H1 (cell line): ENCODE results near the gene ADGRF1. TPM values are rescaled to one million over a fixed set of nuclear protein-coding genes. Genes with fewer than 3 reads are reported as not detected.

Experiments used
- CTCF ChIA-PET: fragments of 300-600 bp; sonication (Branson Sonifier 250); formaldehyde crosslinking; loops from one replicate; lab custom pipeline; 2021; ENCODE audit not compliant: partially characterized antibody; lab: Charles Lee
- POLR2A ChIA-PET: fragments of 300-600 bp; sonication (Branson Sonifier 250); formaldehyde crosslinking; loops from one replicate; lab custom pipeline; 2021; ENCODE audit warnings: inconsistent platforms; ENCODE audit not compliant: partially characterized antibody; lab: Charles Lee
- DNase-seq, 2 experiments: peaks; one replicate each; pipeline versions ENCODE4 v3.0.0 to v3.0.0-alpha.2; 2010 to 2022; ENCODE audit warnings: low spot score in 2 of 2, low read depth in 1 of 2, mixed read lengths in 1 of 2
- FAIRE-seq: peaks from 2 replicates; lab custom pipeline; 2011; peaks lifted over from hg19 to GRCh38; lab: Jason Lieb, UNC
- H2AFZ ChIP-seq: 2 replicates; pipeline ENCODE4 v1.8.1; 2012; ENCODE audit warnings: low read length, inconsistent platforms
- H2AK5ac ChIP-seq: 2 replicates; pipeline ENCODE4 v1.6.1; 2013; ENCODE audit warnings: low read depth, low read length
- H2BK120ac ChIP-seq: replicated peaks from 2 replicates; pipeline ENCODE3; 2013; ENCODE audit warnings: low read depth, low read length, inconsistent platforms
- H2BK12ac ChIP-seq: 2 replicates; pipeline ENCODE4 v1.6.1; 2013; ENCODE audit warnings: low read depth, low read length
- H2BK15ac ChIP-seq: 2 replicates; pipeline ENCODE4 v1.6.1; 2013; ENCODE audit warnings: low read length
- H2BK20ac ChIP-seq: 2 replicates; pipeline ENCODE4 v1.6.1; 2013; ENCODE audit warnings: low read length
- H2BK5ac ChIP-seq: 2 replicates; pipeline ENCODE4 v1.6.1; 2013; ENCODE audit warnings: low read depth, low read length
- H3K14ac ChIP-seq: 2 replicates; pipeline ENCODE4 v1.6.1; 2013; ENCODE audit warnings: inconsistent platforms; ENCODE audit not compliant: insufficient read length
- H3K18ac ChIP-seq: 2 replicates; pipeline ENCODE4 v1.6.1; 2013; ENCODE audit warnings: low read length; ENCODE audit errors: extremely low read depth
- H3K23ac ChIP-seq: 2 replicates; pipeline ENCODE4 v1.6.1; 2013; ENCODE audit warnings: inconsistent platforms; ENCODE audit not compliant: insufficient read length
- H3K23me2 ChIP-seq: 2 replicates; pipeline ENCODE4 v1.6.1; 2013; ENCODE audit warnings: low read depth, low read length
- H3K27ac ChIP-seq: 2 replicates; pipeline ENCODE4 v1.6.1; 2011; ENCODE audit warnings: low read depth, low read length, inconsistent platforms
- H3K27me3 ChIP-seq, 4 experiments: replicated peaks in 1 of 4; 1 replicate in 1 of 4; 2 replicates in 3 of 4; pipeline versions ENCODE4 v1.6.1 to v1.8.1; 2011 to 2013; ENCODE audit warnings: low read length in 3 of 4, mild to moderate bottlenecking in 3 of 4, inconsistent platforms in 2 of 4, mixed read lengths in 2 of 4, moderate library complexity in 1 of 4; ENCODE audit not compliant: control insufficient read depth in 3 of 4, insufficient read depth in 3 of 4; ENCODE audit errors: extremely low read depth in 1 of 4
- H3K36me3 ChIP-seq, 4 experiments: 2 replicates each; pipeline versions ENCODE4 v1.6.1 to v1.8.1; 2011 to 2013; ENCODE audit warnings: mild to moderate bottlenecking in 4 of 4, low read length in 3 of 4, moderate library complexity in 2 of 4, control low read depth in 1 of 4, inconsistent platforms in 1 of 4; ENCODE audit not compliant: insufficient read depth in 4 of 4, control insufficient read depth in 2 of 4
- H3K4ac ChIP-seq: replicated peaks from 2 replicates; pipeline ENCODE3; 2013; ENCODE audit warnings: low read length, low read depth, mixed read lengths, inconsistent platforms; ENCODE audit not compliant: insufficient read length
- H3K4me1 ChIP-seq, 4 experiments: replicated peaks in 1 of 4; 1 replicate in 1 of 4; 2 replicates in 3 of 4; pipeline versions ENCODE4 v1.6.1 to v1.8.1; 2011 to 2013; ENCODE audit warnings: low read length in 3 of 4, inconsistent platforms in 2 of 4, mixed read lengths in 1 of 4; ENCODE audit not compliant: insufficient read depth in 4 of 4, control insufficient read depth in 3 of 4
- H3K4me2 ChIP-seq, 2 experiments: 2 replicates each; pipeline versions ENCODE4 v1.6.1 to v1.8.1; 2011 to 2013; ENCODE audit warnings: low read depth in 2 of 2, low read length in 2 of 2, control low read depth in 1 of 2, inconsistent platforms in 1 of 2, mild to moderate bottlenecking in 1 of 2; ENCODE audit not compliant: insufficient read depth in 1 of 2
- H3K4me3 ChIP-seq, 4 experiments: fragments of 200-600, 300-600 bp in 1 of 4; sonication (generic), shearing (Covaris generic), sonication (Bioruptor Twin) in 1 of 4; 2 replicates each; pipeline versions ENCODE4 v1.5.1 to v1.8.1; 2011 to 2016; ENCODE audit warnings: low read length in 4 of 4, low read depth in 3 of 4, control low read depth in 2 of 4, inconsistent platforms in 2 of 4, mild to moderate bottlenecking in 2 of 4, mixed read lengths in 1 of 4, moderate library complexity in 1 of 4; ENCODE audit not compliant: insufficient read depth in 2 of 4; ENCODE audit errors: extremely low read depth in 1 of 4
- H3K56ac ChIP-seq: replicated peaks from 2 replicates; pipeline ENCODE3; 2013; ENCODE audit warnings: low read depth, mild to moderate bottlenecking, mixed read lengths, low read length, inconsistent platforms; ENCODE audit not compliant: insufficient read length
- H3K79me1 ChIP-seq: 2 replicates; pipeline ENCODE4 v1.6.1; 2013; ENCODE audit warnings: low read depth, low read length, control low read depth
- H3K79me2 ChIP-seq, 2 experiments: 2 replicates each; pipeline versions ENCODE4 v1.6.1 to v1.8.1; 2012 to 2013; ENCODE audit warnings: low read length in 2 of 2, mild to moderate bottlenecking in 2 of 2, inconsistent platforms in 1 of 2; ENCODE audit not compliant: insufficient read depth in 2 of 2, control insufficient read depth in 1 of 2
- H3K9ac ChIP-seq, 4 experiments: replicated peaks in 1 of 4; 1 replicate in 1 of 4; 2 replicates in 3 of 4; pipeline versions ENCODE4 v1.6.1 to v1.8.1; 2011 to 2013; ENCODE audit warnings: low read depth in 3 of 4, low read length in 3 of 4, control low read depth in 2 of 4, mild to moderate bottlenecking in 2 of 4, moderate library complexity in 2 of 4, inconsistent platforms in 1 of 4; ENCODE audit errors: extremely low read depth in 1 of 4
- H3K9me3 ChIP-seq, 2 experiments: 2 replicates each; pipeline versions ENCODE4 v1.6.1 to v1.8.1; 2012 to 2013; ENCODE audit warnings: mild to moderate bottlenecking in 2 of 2, moderate library complexity in 2 of 2, control low read depth in 1 of 2, inconsistent platforms in 1 of 2, low read depth in 1 of 2, low read length in 1 of 2, mixed read lengths in 1 of 2; ENCODE audit not compliant: insufficient read depth in 2 of 2
- H4K20me1 ChIP-seq, 2 experiments: replicated peaks in 1 of 2; 2 replicates each; pipeline versions ENCODE3 to v1.8.1; 2011 to 2013; ENCODE audit warnings: inconsistent platforms in 2 of 2, low read length in 2 of 2, mild to moderate bottlenecking in 1 of 2; ENCODE audit not compliant: insufficient read depth in 2 of 2, control insufficient read depth in 1 of 2
- H4K5ac ChIP-seq: 2 replicates; pipeline ENCODE4 v1.6.1; 2013; ENCODE audit warnings: low read length, low read depth, mixed read lengths, inconsistent platforms; ENCODE audit not compliant: insufficient read length
- H4K8ac ChIP-seq: 2 replicates; pipeline ENCODE4 v1.8.0; 2013; ENCODE audit warnings: mild to moderate bottlenecking, moderate library complexity, low read length, inconsistent platforms; ENCODE audit not compliant: insufficient read depth; ENCODE audit errors: extremely low read depth
- H4K91ac ChIP-seq: replicated peaks from 2 replicates; pipeline ENCODE3; 2013; ENCODE audit warnings: low read length, mixed read lengths, inconsistent platforms; ENCODE audit not compliant: insufficient read length
- BCL11A ChIP-seq, 2 experiments: IDR thresholded peaks; one replicate each; pipeline ENCODE4 v1.6.1; 2011; ENCODE audit warnings: low read depth in 2 of 2, low read length in 2 of 2, mild to moderate bottlenecking in 2 of 2
- FOSL1 ChIP-seq: IDR thresholded peaks from 2 replicates; pipeline ENCODE4 v1.6.1; 2011; ENCODE audit warnings: mild to moderate bottlenecking, low read depth, low read length, moderate library complexity; ENCODE audit not compliant: insufficient read depth
- GTF2F1 ChIP-seq: IDR thresholded peaks from 2 replicates; pipeline ENCODE4 v1.6.1; 2012; ENCODE audit warnings: low read depth, low read length, improper control_type of control experiment, borderline replicate concordance
- HDAC2 ChIP-seq, 2 experiments: fragments of 300-600 bp in 1 of 2; sonication (generic) in 1 of 2; IDR thresholded peaks; 2 replicates each; pipeline ENCODE4 v1.6.1; 2011 to 2012; ENCODE audit warnings: low read depth in 2 of 2, low read length in 2 of 2, mild to moderate bottlenecking in 2 of 2, moderate library complexity in 2 of 2, borderline replicate concordance in 1 of 2, inconsistent platforms in 1 of 2
- KDM4A ChIP-seq: IDR thresholded peaks from one replicate; pipeline ENCODE4 v1.7.1; 2012; ENCODE audit warnings: low read depth, mild to moderate bottlenecking, moderate library complexity, low read length, inconsistent platforms; ENCODE audit not compliant: severe bottlenecking
- KDM5A ChIP-seq: fragments of 200-600 bp; IDR thresholded peaks from 2 replicates; pipeline ENCODE4 v1.7.1; 2012; ENCODE audit warnings: mild to moderate bottlenecking, low read length, inconsistent platforms, mixed read lengths
- PHF8 ChIP-seq: fragments of 200-600 bp; sonication (generic); conservative IDR thresholded peaks from 2 replicates; pipeline ENCODE4 v1.7.1; 2012; ENCODE audit warnings: low read depth, mild to moderate bottlenecking, inconsistent platforms, low read length, moderate library complexity
- RBBP5 ChIP-seq: IDR thresholded peaks from 2 replicates; pipeline ENCODE4 v1.7.1; 2012; ENCODE audit warnings: low read depth, mild to moderate bottlenecking, inconsistent platforms, low read length, moderate library complexity, borderline replicate concordance
- RXRA ChIP-seq: IDR thresholded peaks from 2 replicates; pipeline ENCODE4 v1.6.1; 2011; ENCODE audit warnings: low read depth, mild to moderate bottlenecking, low read length, moderate library complexity; ENCODE audit not compliant: insufficient read depth
- WGBS, 2 experiments: shearing (Covaris generic) in 1 of 2; methylation state at CpG; one replicate each; pipeline versions ENCODE4 v1.1.6 to v1.1.7; 2013 to 2015; ENCODE audit warnings: low lambda C conversion rate in 2 of 2, mixed read lengths in 2 of 2, inconsistent platforms in 1 of 2, low coverage in 1 of 2, missing lambda C conversion rate in 1 of 2; ENCODE audit not compliant: insufficient replicate concordance in 2 of 2, insufficient coverage in 1 of 2, insufficient read length in 1 of 2; ENCODE audit errors: extremely low coverage in 1 of 2, missing lambda C conversion rate in 1 of 2; 5-methylcytosine and 5-hydroxymethylcytosine counted together
- polyA plus RNA-seq, 7 experiments: library from polyadenylated mRNA; depleted of rRNA in 3 of 7; stranded (reverse) in 5 of 7; unstranded in 2 of 7; fragments of >200 nt in 5 of 7; fragments of 200-250 nt in 2 of 7; gene quantifications; 1 replicate in 5 of 7; 2 replicates in 1 of 7; 4 replicates in 1 of 7; pipeline versions ENCODE4 v1.2.1 to v1.2.3, GENCODE V29; 2011 to 2013; ENCODE audit warnings: missing spikeins in 2 of 7, mixed read lengths in 2 of 7
- total RNA-seq: library from RNA; stranded (reverse); fragmentation: NEBNext Ultra II Directional; extraction: Animal tissue kit (Norgen Biotek cat#: 25700); gene quantifications from 2 replicates; pipeline ENCODE4 v1.2.1, GENCODE V29; 2021
- TF ChIP-seq, protein P1 (sequence below): IDR thresholded peaks from 2 replicates; pipeline ENCODE4 v1.6.1; 2011; ENCODE audit warnings: low read depth, mild to moderate bottlenecking, low read length; ENCODE audit not compliant: insufficient read depth

The ADGRF1 gene
- total and polyA plus RNA-seq, 2 of the 8 experiments (the other 6 are each of a cell fraction or from before 2014, with no cell fraction given) = not detected

DNA sequence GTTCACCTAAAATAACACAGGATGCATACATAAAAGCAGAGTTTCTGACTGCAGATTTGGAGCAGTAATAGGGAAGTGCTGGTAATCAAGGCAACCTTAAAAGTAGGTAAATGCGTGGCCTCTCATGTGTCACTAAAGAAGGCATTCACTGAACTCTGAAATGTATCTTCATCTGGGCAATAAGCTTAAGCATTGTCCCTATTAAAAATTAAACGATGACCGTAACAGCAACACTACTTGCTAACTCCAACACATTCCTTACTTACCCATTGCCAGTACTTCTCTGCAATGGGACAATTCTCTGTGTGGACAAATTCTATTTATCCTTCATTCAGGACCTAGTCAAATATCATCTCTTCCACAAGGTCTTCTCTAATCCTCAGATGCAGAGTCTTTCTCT, 19.9 kb downstream of the ADGRF1 start:
- no peak overlapping the region for H2BK12ac ChIP-seq
- no peak overlapping the region for H4K91ac ChIP-seq
- H3K4me3 ChIP-seq = no peak overlapping the region
- H3K18ac ChIP-seq = no peak overlapping the region
- H3K4ac ChIP-seq = no peak overlapping the region
- FAIRE-seq (no peak), DNase-seq (no peak)
- H2BK120ac ChIP-seq = no peak overlapping the region
- no peak overlapping the region for H3K9ac ChIP-seq
- H3K4me1 ChIP-seq = no peaks in the 10 kb centered on the region
- H2AK5ac ChIP-seq = no peak overlapping the region
- no peak overlapping the region for H3K56ac ChIP-seq
- no peak overlapping the region for H3K14ac ChIP-seq
- H4K5ac ChIP-seq = no peak overlapping the region
- H3K27me3 ChIP-seq = peaks cover 0 to 1% (median 0%) of the 10 kb centered on the region in 4 experiments; a peak in 1 of 7 replicates
- ChIA-PET POLR2A (no interaction called here), CTCF (interaction anchor here (0.7 to 3.4 kb wide), 2 partner anchors 12 to 142 kb away, joined by 3 to 12 read pairs; no protein-coding TSS in a partner anchor)
- no peak overlapping the region for H2AFZ ChIP-seq
- WGBS, 2 experiments = 87% methylated on average over 3 of the region's 3 CpGs; no CpG with 5 or more reads in 1 of the 2 experiments
- TF ChIP-seq RBBP5 (no peak), BCL11A (IDR thresholded peaks at IDR 0.05; ENCODE audit: low read depth in 2 of 2, low read length in 2 of 2) (no peak), KDM5A (no peak), HDAC2 (IDR thresholded peaks at IDR 0.05; ENCODE audit: borderline replicate concordance in 1 of 2, low read depth in 2 of 2, low read length in 2 of 2) (no peak), GTF2F1 (no peak), FOSL1 (no peak), RXRA (no peak), KDM4A (no peak), PHF8 (no peak)
- TF ChIP-seq, protein P1, sequence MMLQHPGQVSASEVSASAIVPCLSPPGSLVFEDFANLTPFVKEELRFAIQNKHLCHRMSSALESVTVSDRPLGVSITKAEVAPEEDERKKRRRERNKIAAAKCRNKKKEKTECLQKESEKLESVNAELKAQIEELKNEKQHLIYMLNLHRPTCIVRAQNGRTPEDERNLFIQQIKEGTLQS = no peak
- H4K20me1 ChIP-seq = no peaks in the 10 kb centered on the region
- no peaks in the 10 kb centered on the region for H3K79me1 ChIP-seq
- no peaks in the 10 kb centered on the region; the same call in 1 of the 2 replicates for H3K23me2 ChIP-seq
- H2BK15ac ChIP-seq = no peak overlapping the region
- H2BK5ac ChIP-seq = no peak overlapping the region
- H3K23ac ChIP-seq = no peak overlapping the region
- no peak overlapping the region for H3K27ac ChIP-seq
- H4K8ac ChIP-seq = no peak overlapping the region
- no peaks in the 10 kb centered on the region for H3K9me3 ChIP-seq
- H2BK20ac ChIP-seq = no peak overlapping the region
- H3K79me2 ChIP-seq = no peaks in the 10 kb centered on the region
- no peak overlapping the region for H3K4me2 ChIP-seq
- no peaks in the 10 kb centered on the region for H3K36me3 ChIP-seq
